ENCODE results near the gene C10orf53. TPM values are rescaled to one million over a fixed set of nuclear protein-coding genes. Genes with fewer than 3 reads are reported as not detected.

C10orf53 gene
- total RNA-seq, 1 experiment from 2014 or later: not detected

GRCh38 chr10:49649936-49650723 is 29.3 kb upstream of the C10orf53 start:
- no peak for TF ChIP-seq USF1 (CRISPR knock-in tag; IDR thresholded peaks at IDR 0.05)
- TF ChIP-seq STAT6 (CRISPR knock-in tag; conservative IDR thresholded peaks at IDR 0.05; ENCODE audit: low read depth): no peak
- TF ChIP-seq HMGXB4 (CRISPR knock-in tag; IDR thresholded peaks at IDR 0.05): no peak
- TF ChIP-seq KAT7 (CRISPR knock-in tag; IDR thresholded peaks at IDR 0.05; ENCODE audit: borderline replicate concordance): no peak
- no peak for TF ChIP-seq FOXK1 (CRISPR knock-in tag; IDR thresholded peaks at IDR 0.05)
- TF ChIP-seq NFE2L1 (CRISPR knock-in tag; IDR thresholded peaks at IDR 0.05): no peak
- TF ChIP-seq ZNF263 (CRISPR knock-in tag; IDR thresholded peaks at IDR 0.05; ENCODE audit: low read depth): no peak
- TF ChIP-seq NR1H2 (CRISPR knock-in tag; IDR thresholded peaks at IDR 0.05): no peak
- TF ChIP-seq AFF4 (CRISPR knock-in tag; IDR thresholded peaks at IDR 0.05; ENCODE audit: borderline replicate concordance): no peak
- TF ChIP-seq ZNF232 (CRISPR knock-in tag; IDR thresholded peaks at IDR 0.05): no peak
- TF ChIP-seq TCF7 (CRISPR knock-in tag; IDR thresholded peaks at IDR 0.05; ENCODE audit: low read depth): no peak
- TF ChIP-seq CDX4 (CRISPR knock-in tag; IDR thresholded peaks at IDR 0.05; ENCODE audit: borderline replicate concordance): no peak
- TF ChIP-seq ZNF416 (CRISPR knock-in tag; IDR thresholded peaks at IDR 0.05): no peak
- no peak for TF ChIP-seq AR (CRISPR knock-in tag; IDR thresholded peaks at IDR 0.05)
- no peak for TF ChIP-seq PRDM15 (CRISPR knock-in tag; IDR thresholded peaks at IDR 0.05)
- Mint-ChIP-seq H3K9me3 (no peaks in the 10 kb centered on the region), H3K27ac (no peak overlapping the region), H3K36me3 (no peaks in the 10 kb centered on the region), H3K27me3 (ENCODE audit: low read depth) (peaks cover 18% of the 10 kb centered on the region), H3K4me3 (no peak overlapping the region), H3K4me1 (peaks cover 14% of the 10 kb centered on the region)
- ATAC-seq (no peak), DNase-seq (ENCODE audit: low spot score) (no peak)
- CTCF ChIA-PET: interaction anchor here (0.7 to 1.8 kb wide), 6 partner anchors 12 to 94 kb away, joined by 3 to 7 read pairs (median 4); no protein-coding TSS in a partner anchor
- POLR2A ChIA-PET: interaction anchor here (0.6 to 1.2 kb wide), 2 partner anchors 15 to 16 kb away, joined by 3 read pairs; no protein-coding TSS in a partner anchor

Data from WTC11 (cell line).